KOPT-K1 (cell line): Measurements from ENCODE around the gene PDHB.
A peak's percentile ranks its signal among the peaks of the same experiment; 100 is the strongest.

Experiments used
- H3K27ac ChIP-seq: fragments of 200-600 bp; sonication (generic); 2 replicates; pipeline ENCODE4 v1.5.1; 2016; ENCODE audit warnings: antibody characterized with exemption, mild to moderate bottlenecking, low read depth, low read length; ENCODE audit not compliant: poor library complexity, severe bottlenecking
- H3K36me3 ChIP-seq: fragments of 200-600 bp; sonication (generic); 2 replicates; pipeline ENCODE4 v1.5.1; 2017; ENCODE audit warnings: antibody characterized with exemption, mild to moderate bottlenecking, low read length, moderate library complexity; ENCODE audit not compliant: insufficient read depth
- H3K9me3 ChIP-seq: fragments of 200-600 bp; sonication (generic); 2 replicates; pipeline ENCODE4 v1.5.1; 2017; ENCODE audit warnings: antibody characterized with exemption, low read length, mild to moderate bottlenecking; ENCODE audit not compliant: insufficient read depth, poor library complexity, severe bottlenecking

The PDHB gene

DNA sequence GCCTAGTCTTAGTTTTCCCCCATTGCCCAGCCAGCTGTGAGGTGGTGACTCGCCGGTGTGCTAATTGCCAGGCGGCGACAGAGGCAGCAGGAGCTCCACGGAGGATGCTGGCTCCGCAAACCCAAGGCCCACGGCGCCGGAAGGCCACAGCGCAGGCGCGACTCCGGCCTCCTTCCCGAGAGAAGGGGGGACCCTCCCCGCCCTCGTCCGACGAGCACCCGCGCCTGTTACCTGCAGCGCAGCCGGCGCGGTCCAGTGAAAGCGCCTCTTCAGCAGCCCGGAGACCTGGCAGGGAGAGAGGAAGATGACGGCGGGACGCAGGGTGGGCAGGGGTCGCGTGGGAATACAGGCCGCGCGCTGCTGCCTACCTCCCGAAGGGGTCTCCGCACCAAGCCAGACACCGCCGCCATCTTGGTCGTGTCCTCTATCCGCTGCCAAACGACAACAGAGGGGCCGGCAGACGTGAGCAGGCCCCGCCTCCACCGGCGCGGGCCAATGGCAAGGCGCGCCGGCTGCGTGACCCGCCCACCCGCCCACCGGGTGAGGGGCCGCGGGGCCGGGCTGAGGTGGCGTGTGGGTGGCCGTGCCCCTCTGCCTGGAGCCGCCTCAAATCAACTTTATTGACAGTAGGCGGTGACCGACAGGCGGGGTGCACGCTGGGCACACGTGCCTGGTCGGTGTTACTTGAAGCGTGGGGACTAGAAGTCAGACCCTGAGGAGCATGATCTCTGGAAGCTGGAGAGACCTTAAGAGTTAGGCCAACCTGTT is at the start of gene PDHB:
TSS of gene PDHB (minus strand) at position 433 of the 768 bp plus-strand sequence. CDS start at position 410, 23 bp downstream.
- Histone ChIP-seq H3K36me3 (peaks cover 38% of the 10 kb centered on the region), H3K9me3 (no peaks in the 10 kb centered on the region), H3K27ac (peak within 1 kb of the TSS; percentile 84)

- H3K27ac ChIP-seq: no peak overlapping the region
- H3K36me3 ChIP-seq: no peaks in the 10 kb centered on the region
- H3K9me3 ChIP-seq: no peaks in the 10 kb centered on the region
These were observed 49.4 kb upstream of the PDHB start for GRCh38 chr3:58482917-58483636.

GRCh38 chr3:58480309-58480708 is 46.7 kb upstream of the PDHB start:
- Histone ChIP-seq H3K36me3 (no peaks in the 10 kb centered on the region), H3K27ac (no peak overlapping the region), H3K9me3 (no peaks in the 10 kb centered on the region)

GRCh38 chr3:58478781-58479180 is 45.1 kb upstream of the PDHB start:
- Histone ChIP-seq H3K36me3 (no peaks in the 10 kb centered on the region), H3K9me3 (no peaks in the 10 kb centered on the region), H3K27ac (no peak overlapping the region)

GRCh38 chr3:58474967-58475578 is 41.4 kb upstream of the PDHB start:
- H3K27ac ChIP-seq: no peak overlapping the region

DNA sequence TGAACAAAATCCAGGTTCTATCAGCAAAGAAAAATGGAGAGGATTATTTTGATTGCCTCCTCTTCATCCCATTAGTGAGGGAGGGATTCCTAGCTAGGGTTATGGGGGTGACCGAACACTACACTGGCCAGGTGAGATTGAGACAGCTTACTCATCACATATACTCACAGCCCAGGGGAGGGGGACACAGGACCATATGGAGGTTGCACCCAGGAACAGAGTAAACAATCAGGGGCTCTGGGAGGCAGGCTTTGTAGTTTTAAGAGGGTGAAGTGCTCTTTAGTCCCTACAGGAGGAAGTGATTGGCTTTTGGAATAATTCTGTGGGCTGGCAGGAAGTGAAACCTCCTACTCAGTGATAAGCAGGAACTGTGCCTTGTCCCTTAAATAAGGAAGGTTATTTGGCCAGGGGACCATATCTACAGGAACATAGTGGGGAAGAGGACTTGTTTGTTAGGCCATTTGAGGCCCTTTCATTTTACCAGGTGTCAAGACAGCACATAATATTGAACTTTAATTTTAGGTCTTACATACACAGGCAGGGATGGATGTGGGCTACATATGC is 40.8 kb upstream of the PDHB start:
- Histone ChIP-seq H3K9me3 (no peaks in the 10 kb centered on the region), H3K36me3 (no peaks in the 10 kb centered on the region), H3K27ac (no peak overlapping the region)

More at GRCh38 chr3:58474967-58475578, 41.4 kb upstream of the PDHB start:
- H3K36me3 ChIP-seq: no peaks in the 10 kb centered on the region
- H3K9me3 ChIP-seq: no peaks in the 10 kb centered on the region

DNA sequence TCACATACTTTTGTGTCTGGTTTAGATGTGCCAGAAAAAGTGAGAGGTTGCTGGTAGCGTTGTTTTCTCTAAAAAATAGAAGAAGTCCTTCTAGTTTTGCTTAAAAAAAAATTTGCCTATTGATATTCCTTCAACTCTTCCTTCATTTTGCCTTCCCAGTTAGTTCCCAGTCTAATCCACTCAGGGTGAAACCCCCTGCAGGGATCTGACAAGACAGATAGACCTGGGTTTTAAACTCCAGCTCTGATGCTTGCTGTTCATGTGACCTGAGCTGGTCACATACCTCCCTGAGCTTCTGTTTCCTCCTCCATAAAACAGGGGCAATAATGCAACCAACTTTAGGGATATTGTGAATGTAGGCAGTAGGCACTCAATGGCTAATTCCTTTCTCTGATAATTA is 39.6 kb upstream of the PDHB start:
- no peak overlapping the region for H3K27ac ChIP-seq

GRCh38 chr3:58471025-58471887 is 37.6 kb upstream of the PDHB start:
- Histone ChIP-seq H3K9me3 (no peaks in the 10 kb centered on the region), H3K27ac (no peak overlapping the region), H3K36me3 (no peaks in the 10 kb centered on the region)

More for the DNA sequence above, 39.6 kb upstream of the PDHB start:
- no peaks in the 10 kb centered on the region for H3K36me3 ChIP-seq
- H3K9me3 ChIP-seq: no peaks in the 10 kb centered on the region

DNA sequence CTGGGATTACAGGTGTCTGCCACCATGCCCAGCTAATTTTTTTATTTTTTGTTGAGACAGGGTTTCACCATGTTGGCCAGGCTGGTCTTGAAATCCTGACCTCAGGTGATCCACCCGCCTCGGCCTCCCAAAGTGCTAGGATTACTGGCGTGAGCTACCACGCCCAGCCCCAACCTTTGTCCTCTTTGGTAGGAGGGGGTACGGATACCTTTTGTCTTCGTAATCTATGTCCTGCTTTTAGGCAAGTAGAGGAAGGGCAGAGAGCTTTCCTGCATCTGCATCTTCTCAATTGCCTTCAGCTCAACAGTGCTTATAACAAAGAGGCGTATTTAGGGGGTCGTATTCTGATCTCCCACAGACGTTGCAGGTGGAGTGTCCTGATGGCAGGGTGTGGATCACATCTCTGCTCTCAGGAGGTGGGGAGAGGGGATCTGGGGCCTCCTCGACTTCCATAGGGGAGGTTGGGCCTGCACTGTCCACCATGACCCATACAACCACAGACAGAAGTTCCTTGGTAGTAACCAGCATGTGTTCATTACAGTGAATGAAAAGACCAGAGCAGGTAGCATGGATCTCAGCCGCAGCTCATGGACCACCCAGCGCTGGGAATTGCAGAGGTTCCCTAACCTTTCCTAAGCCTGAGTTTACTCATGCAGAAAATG is 36.9 kb upstream of the PDHB start:
- Histone ChIP-seq H3K9me3 (no peaks in the 10 kb centered on the region), H3K36me3 (no peaks in the 10 kb centered on the region), H3K27ac (no peak overlapping the region)

DNA sequence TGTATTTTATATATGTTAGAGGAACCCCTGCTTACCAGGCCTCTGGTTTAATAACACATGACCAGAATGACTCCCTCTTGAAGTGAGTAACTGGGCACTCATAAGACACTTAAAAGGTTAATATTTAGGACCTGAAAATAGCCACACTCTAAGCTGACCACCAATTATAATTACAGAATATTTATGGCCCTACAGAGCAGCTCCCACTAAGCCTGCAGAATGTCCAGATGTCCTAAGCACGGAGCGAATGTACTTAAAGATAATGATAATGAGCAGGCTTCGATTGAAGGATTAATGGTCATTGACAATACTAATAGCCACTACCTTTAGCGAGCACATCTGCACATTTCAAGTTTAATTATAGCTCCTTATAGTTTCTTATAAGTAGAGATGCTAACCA is 35.5 kb upstream of the PDHB start:
- Histone ChIP-seq H3K9me3 (no peaks in the 10 kb centered on the region), H3K27ac (no peak overlapping the region), H3K36me3 (no peaks in the 10 kb centered on the region)

DNA sequence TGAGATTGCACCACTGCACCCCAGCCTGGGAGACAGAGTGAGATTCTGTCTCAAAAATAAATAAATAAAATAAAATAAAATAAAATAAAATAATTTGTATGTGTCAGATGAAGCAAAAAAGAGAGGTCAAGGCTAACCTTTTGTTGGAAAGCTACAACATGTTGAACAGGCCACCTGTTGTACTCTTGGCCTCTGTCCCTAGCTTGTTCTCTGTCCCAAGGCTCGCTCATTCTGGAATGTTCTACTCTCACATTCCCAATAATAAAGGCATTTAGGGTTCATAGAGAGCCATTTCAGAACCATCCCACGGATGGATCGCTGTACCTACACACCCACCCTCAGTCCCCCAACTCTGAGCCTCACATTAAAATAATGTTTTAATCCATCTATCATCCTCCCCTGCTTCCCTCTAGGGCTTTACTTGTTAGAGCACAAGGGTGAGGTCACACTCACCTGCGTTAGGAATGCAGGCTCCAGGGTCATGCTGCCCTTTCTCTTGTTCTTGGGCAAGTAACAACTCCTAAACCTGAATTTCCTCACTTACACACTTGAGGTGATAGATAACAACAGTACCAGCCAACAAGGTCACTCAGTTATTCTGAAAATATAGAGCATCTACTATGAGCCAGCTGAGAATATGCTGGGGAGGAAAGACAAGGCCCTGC is 33.4 kb upstream of the PDHB start:
- H3K9me3 ChIP-seq: no peaks in the 10 kb centered on the region
- H3K36me3 ChIP-seq: no peaks in the 10 kb centered on the region
- no peak overlapping the region for H3K27ac ChIP-seq

- Histone ChIP-seq H3K9me3 (no peaks in the 10 kb centered on the region), H3K27ac (no peak overlapping the region), H3K36me3 (no peaks in the 10 kb centered on the region)
These were observed 31.2 kb upstream of the PDHB start for GRCh38 chr3:58464866-58465265.

DNA sequence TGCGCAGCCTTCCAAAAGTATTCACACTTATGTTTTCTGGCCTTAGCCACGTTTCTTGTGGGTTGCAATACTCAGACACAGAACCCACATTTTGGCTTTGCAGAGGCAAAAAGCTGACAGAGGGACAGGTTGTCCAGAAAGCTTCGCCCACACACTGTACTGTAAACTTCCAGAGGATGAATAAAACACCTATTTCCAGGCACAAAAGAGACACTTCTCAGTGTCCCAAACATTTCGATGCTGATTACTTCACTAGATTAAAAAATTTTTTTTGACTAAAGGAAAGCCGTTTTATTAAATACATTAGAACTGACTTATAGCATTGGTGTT is 30.3 kb upstream of the PDHB start:
- Histone ChIP-seq H3K9me3 (no peaks in the 10 kb centered on the region), H3K27ac (no peak overlapping the region), H3K36me3 (no peaks in the 10 kb centered on the region)
